HepG2 (cell line): ENCODE data around the gene NFS1. TPM values are rescaled to one million over a fixed set of nuclear protein-coding genes. Genes with fewer than 3 reads are reported as not detected.

Experiments
- DNMT3B ChIP-seq: conservative IDR thresholded peaks from 2 replicates; pipeline ENCODE4 v1.6.1; 2016; ENCODE audit warnings: missing biosample characterization, control low read depth
- DPF2 ChIP-seq: sonication (generic); formaldehyde crosslinking; IDR thresholded peaks from 2 replicates; pipeline ENCODE4 v1.4.0; 2020; ENCODE audit warnings: mild to moderate bottlenecking, low read depth, missing genetic modification reagents, borderline replicate concordance
- EP300 ChIP-seq, 3 experiments: sonication (generic) in 1 of 3; formaldehyde crosslinking in 1 of 3; IDR thresholded peaks; 2 replicates each; pipeline versions ENCODE4 v1.5.1 to v1.6.1; 2011 to 2020; ENCODE audit warnings: low read depth in 2 of 3, low read length in 2 of 3, borderline replicate concordance in 1 of 3, improper control_type of control experiment in 1 of 3, mild to moderate bottlenecking in 1 of 3, missing genetic modification reagents in 1 of 3, moderate library complexity in 1 of 3
- IRF9 ChIP-seq: sonication (generic); formaldehyde crosslinking; IDR thresholded peaks from 2 replicates; pipeline ENCODE4 v1.8.0; 2022; ENCODE audit warnings: missing genetic modification reagents, mild to moderate bottlenecking, borderline replicate concordance
- MAX ChIP-seq: IDR thresholded peaks from 2 replicates; pipeline ENCODE4 v1.6.1; 2012; ENCODE audit warnings: inconsistent platforms
- NAIF1 ChIP-seq: sonication (generic); formaldehyde crosslinking; IDR thresholded peaks from 2 replicates; pipeline ENCODE4 v1.5.0; 2020; ENCODE audit warnings: mild to moderate bottlenecking, missing genetic modification reagents, borderline replicate concordance
- NFE2L2 ChIP-seq: fragments of 150-350 bp; IDR thresholded peaks from 2 replicates; pipeline ENCODE4 v1.6.1; 2014; ENCODE audit warnings: low read length
- PCBP1 ChIP-seq: fragments of 200-400 bp; formaldehyde crosslinking; IDR thresholded peaks from 2 replicates; pipeline ENCODE4 v1.6.1; 2017; ENCODE audit warnings: mild to moderate bottlenecking, low read depth, low read length, borderline replicate concordance
- POLR2AphosphoS2 ChIP-seq: IDR thresholded peaks from 2 replicates; pipeline ENCODE4 v1.6.1; 2011; ENCODE audit warnings: low read depth, low read length, improper control_type of control experiment
- SP5 ChIP-seq: IDR thresholded peaks from 2 replicates; pipeline ENCODE4 v1.6.1; 2016; ENCODE audit warnings: low read depth, borderline replicate concordance
- THAP9 ChIP-seq: sonication (generic); formaldehyde crosslinking; IDR thresholded peaks from 2 replicates; pipeline ENCODE4; 2020; ENCODE audit warnings: missing genetic modification reagents, mild to moderate bottlenecking, borderline replicate concordance
- ZBTB1 ChIP-seq: sonication (generic); formaldehyde crosslinking; IDR thresholded peaks from 2 replicates; pipeline ENCODE4 v1.4.0; 2020; ENCODE audit warnings: missing genetic modification reagents, borderline replicate concordance
- ZNF136 ChIP-seq: sonication (generic); formaldehyde crosslinking; IDR thresholded peaks from 2 replicates; pipeline ENCODE4 v1.8.1; 2022; ENCODE audit warnings: low read depth, mild to moderate bottlenecking, moderate library complexity, missing genetic modification reagents
- ZNF260 ChIP-seq: sonication (generic); formaldehyde crosslinking; IDR thresholded peaks from 2 replicates; pipeline ENCODE4 v1.4.0; 2020; ENCODE audit warnings: missing genetic modification reagents, low read depth, mild to moderate bottlenecking, borderline replicate concordance
- ZNF687 ChIP-seq: sonication (generic); formaldehyde crosslinking; IDR thresholded peaks from 2 replicates; pipeline ENCODE4 v1.5.1; 2020; ENCODE audit warnings: mild to moderate bottlenecking, missing genetic modification reagents, moderate library complexity
- polyA plus RNA-seq, 8 experiments: library from polyadenylated mRNA; depleted of rRNA in 3 of 8; stranded (reverse) in 7 of 8; unstranded in 1 of 8; fragments of >200 nt; fragmentation: Illumina TruSeq in 4 of 8; extraction: Trizol in 4 of 8; gene quantifications; 2 replicates each; pipeline versions ENCODE4 v1.2.1 to v1.2.3, GENCODE V29; 2011 to 2016; ENCODE audit warnings: low read depth in 4 of 8, missing spikeins in 1 of 8, mixed read lengths in 1 of 8; ENCODE audit not compliant: insufficient read depth in 1 of 8
- total RNA-seq, 5 experiments: library from RNA; depleted of rRNA; stranded (reverse); fragments of >200 nt; fragmentation: Illumina TruSeq; extraction: Trizol; gene quantifications; 2 replicates each; pipeline ENCODE4 v1.2.3, GENCODE V29; 2016; ENCODE audit warnings: low read depth in 1 of 5
- TF ChIP-seq, protein P1 (sequence below): IDR thresholded peaks from 2 replicates; pipeline ENCODE4 v1.6.1; 2012; ENCODE audit warnings: low read depth, low read length, improper control_type of control experiment

Gene NFS1
- total and polyA plus RNA-seq, 2 of the 13 experiments (the other 11 are each of a cell fraction or from before 2014, with no cell fraction given) = 65.9 to 88.1 TPM

DNA sequence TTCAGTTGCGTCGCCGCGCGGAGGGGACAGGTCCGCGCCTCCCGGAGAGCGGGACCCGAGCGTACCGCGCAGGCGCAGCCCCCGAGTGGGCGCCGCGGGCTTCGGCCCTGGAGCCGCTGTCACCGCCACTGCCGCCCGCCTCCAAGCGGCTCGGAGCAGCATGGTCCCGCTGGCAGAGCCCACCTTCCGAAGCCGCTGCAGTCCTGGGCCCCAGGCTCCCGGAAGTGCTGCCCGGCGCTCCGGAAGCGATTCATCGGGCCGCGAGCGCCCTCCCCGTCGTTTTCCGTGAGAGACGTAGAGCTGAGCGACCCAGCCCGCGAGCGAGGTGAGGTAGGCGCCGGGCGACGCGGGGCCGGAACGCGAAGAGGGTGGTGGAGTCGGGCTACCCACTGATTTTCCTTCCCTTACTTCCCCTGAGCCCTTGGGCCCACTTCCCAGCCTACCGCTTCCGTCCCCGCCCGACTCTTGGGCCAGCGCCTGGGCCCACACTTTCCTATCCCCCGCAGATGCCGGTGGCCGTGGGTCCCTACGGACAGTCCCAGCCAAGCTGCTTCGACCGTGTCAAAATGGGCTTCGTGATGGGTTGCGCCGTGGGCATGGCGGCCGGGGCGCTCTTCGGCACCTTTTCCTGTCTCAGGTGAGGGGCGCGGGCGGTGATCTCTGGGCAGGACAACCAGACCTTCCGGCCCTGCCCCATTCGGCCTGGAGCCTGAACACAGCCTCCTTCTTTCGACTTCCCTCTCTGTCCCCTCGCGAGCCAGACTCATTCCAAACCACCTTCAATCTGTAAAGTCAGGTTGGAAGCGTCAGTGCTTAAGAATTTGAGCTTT lies at the start of gene NFS1, which contains the start of gene ROMO1 (continued):
- TF ChIP-seq NAIF1 (peak; percentile 97), EP300 (IDR thresholded peaks at IDR 0.05; ENCODE audit: low read depth in 2 of 2, low read length in 2 of 2) (peak; percentile 19 to 54; a peak in 3 of 4 replicates), EP300 (CRISPR knock-in tag; IDR thresholded peaks at IDR 0.05; ENCODE audit: borderline replicate concordance) (peak; percentile 69), THAP9 (peak; percentile 98), ZBTB1 (CRISPR knock-in tag) (peak; percentile 67; the same call in 1 of the 2 replicates), DPF2 (CRISPR knock-in tag) (no peak), SP5 (CRISPR knock-in tag) (0 out of 2 replicates have a peak, but pooled peaks have one; percentile 10), POLR2AphosphoS2 (no peak), ZNF687 (peak; percentile 100), MAX (peak; percentile 97), NFE2L2 (no peak), PCBP1 (peak; percentile 97), ZNF260 (CRISPR knock-in tag) (peak; percentile 96), DNMT3B (peak; percentile 93), IRF9 (CRISPR knock-in tag) (peak; percentile 100), ZNF136 (CRISPR knock-in tag) (peak; percentile 99)
- TF ChIP-seq, protein P1, sequence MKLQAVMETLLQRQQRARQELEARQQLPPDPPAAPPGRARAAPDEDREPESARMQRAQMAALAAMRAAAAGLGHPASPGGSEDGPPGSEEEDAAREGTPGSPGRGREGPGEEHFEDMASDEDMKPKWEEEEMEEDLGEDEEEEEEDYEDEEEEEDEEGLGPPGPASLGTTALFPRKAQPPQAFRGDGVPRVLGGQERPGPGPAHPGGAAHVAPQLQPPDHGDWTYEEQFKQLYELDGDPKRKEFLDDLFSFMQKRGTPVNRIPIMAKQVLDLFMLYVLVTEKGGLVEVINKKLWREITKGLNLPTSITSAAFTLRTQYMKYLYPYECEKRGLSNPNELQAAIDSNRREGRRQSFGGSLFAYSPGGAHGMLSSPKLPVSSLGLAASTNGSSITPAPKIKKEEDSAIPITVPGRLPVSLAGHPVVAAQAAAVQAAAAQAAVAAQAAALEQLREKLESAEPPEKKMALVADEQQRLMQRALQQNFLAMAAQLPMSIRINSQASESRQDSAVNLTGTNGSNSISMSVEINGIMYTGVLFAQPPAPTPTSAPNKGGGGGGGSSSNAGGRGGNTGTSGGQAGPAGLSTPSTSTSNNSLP = no peak
